VCaP (cell line): ENCODE results near the gene TBCB.
A peak's percentile ranks its signal among the peaks of the same experiment; 100 is the strongest.

Experiments used
- H3K27ac ChIP-seq: fragments of 450-650 bp; 2 replicates; pipeline ENCODE4 v1.5.1; 2017
- TF ChIP-seq, protein P1 (sequence below): fragments of 450-650 bp; conservative IDR thresholded peaks from 2 replicates; pipeline ENCODE4 v1.5.1; 2017; ENCODE audit warnings: mild to moderate bottlenecking, moderate library complexity

Gene TBCB

DNA sequence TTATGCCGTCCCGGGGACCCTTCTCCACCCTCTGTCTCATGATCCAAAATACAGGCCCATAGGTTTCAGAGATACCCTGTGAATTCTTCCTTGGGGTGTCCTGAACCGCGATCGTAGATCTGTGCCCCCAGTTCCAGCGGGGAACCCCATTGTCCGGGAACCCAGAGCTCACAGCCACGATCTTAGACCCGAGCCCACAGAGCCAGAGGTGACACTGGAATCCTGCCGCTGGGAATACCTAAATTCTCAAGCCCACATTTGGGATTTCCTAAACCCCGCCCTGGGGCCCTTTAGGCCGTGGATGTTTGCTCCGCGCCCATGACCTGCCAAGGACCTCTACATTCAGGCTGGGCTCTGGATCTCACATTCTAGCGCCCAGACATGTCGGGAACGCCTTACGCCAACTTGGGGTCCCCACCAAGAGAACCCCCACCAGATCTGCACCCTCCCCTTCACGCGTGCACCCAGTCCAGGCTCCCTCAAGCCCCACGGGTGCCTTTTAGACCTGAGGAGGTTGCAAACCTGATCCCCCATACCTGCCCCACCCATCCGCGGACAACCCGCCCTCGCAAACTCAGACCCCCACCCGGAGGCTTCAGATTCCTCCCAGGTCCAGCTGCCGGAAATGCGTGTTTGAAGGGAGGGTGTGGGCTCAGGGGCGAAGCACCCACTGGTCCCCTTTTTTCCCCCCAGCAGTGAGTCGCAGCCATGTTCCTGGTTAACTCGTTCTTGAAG is 25.2 kb downstream of the TBCB start:
- TF ChIP-seq, protein P1, sequence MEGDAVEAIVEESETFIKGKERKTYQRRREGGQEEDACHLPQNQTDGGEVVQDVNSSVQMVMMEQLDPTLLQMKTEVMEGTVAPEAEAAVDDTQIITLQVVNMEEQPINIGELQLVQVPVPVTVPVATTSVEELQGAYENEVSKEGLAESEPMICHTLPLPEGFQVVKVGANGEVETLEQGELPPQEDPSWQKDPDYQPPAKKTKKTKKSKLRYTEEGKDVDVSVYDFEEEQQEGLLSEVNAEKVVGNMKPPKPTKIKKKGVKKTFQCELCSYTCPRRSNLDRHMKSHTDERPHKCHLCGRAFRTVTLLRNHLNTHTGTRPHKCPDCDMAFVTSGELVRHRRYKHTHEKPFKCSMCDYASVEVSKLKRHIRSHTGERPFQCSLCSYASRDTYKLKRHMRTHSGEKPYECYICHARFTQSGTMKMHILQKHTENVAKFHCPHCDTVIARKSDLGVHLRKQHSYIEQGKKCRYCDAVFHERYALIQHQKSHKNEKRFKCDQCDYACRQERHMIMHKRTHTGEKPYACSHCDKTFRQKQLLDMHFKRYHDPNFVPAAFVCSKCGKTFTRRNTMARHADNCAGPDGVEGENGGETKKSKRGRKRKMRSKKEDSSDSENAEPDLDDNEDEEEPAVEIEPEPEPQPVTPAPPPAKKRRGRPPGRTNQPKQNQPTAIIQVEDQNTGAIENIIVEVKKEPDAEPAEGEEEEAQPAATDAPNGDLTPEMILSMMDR = no peak
- peak overlapping the region; percentile 99 for H3K27ac ChIP-seq

DNA sequence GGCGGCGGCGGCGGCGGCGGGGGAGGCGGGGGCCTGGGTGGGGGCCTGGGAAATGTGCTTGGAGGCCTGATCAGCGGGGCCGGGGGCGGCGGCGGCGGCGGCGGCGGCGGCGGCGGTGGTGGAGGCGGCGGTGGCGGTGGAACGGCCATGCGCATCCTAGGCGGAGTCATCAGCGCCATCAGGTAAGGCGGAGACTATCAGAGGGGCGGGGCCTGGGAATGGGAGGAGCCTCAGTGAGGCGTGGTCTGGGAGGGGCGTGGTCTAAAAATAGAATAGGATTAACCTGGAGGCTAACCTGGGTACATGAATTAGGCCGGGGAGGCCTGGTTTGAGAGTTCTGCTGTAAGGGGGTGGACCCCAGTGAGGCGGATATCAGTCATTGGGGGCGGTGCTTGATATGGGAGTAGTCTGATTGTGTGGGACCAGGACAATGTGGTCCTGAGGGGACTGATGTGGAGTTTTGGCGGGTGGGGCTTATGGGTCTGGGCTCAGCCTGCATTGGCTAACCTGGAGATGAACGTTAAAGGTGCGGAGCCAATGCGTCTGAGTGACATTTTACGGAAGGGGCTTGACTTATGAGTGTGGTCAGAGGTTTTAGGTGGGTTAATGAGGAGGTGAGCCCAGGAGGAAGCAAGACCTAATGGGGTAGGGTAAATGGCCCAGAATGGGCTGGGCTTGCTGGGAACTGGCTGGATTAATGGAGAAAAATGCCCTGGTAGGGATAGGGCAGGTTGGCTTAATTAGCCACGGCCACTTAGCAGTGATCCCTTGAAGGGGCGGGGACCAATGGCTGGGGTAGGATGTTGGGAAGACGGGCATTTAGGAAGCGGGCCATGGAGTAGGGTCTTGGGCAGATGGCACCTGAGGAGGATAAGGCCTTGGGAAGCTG is 26.0 kb downstream of the TBCB start:
- peak overlapping the region; percentile 99 for H3K27ac ChIP-seq

DNA sequence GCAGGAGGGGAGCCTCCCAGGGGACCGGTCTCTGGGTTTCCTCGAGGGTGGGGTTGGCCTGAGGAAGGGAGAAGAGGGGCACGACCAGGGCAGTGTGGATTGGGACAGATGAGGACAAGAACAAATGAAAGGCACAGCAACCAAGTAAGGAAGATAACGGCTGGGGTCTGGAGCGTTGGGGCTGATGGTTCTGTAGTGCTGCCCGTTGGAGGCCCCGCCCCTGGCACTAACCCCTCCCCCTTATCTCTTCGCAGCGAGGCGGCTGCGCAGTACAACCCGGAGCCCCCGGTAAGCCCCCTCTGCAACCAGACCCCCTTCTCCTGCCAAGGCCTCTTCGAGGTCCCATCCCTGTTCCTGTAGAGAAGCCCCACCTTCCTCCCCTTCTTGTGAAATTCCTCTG is 26.8 kb downstream of the TBCB start:
- peak overlapping the region; percentile 99; the same call in 1 of the 2 replicates for H3K27ac ChIP-seq
- TF ChIP-seq, protein P1 = no peak

More for the DNA sequence above, 26.0 kb downstream of the TBCB start:
- TF ChIP-seq, protein P1 = no peak

DNA sequence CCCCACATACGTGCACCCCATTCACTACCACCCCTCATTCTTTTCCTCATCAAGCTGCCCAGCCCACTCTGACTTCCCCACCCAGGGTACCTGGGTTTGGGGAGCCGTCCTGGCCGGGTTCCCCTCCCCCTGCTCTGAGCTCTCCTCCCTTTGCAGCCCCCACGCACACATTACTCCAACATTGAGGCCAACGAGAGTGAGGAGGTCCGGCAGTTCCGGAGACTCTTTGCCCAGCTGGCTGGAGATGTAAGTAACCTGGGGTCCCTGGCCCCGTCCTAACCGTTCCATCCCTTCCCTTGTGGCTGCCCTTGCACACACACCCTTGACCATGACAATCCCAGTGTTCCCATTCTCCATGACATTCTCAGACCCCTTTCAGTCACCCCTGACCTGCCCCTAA is 27.2 kb downstream of the TBCB start:
- TF ChIP-seq, protein P1 = no peak
- peak overlapping the region; percentile 99; the same call in 1 of the 2 replicates for H3K27ac ChIP-seq

DNA sequence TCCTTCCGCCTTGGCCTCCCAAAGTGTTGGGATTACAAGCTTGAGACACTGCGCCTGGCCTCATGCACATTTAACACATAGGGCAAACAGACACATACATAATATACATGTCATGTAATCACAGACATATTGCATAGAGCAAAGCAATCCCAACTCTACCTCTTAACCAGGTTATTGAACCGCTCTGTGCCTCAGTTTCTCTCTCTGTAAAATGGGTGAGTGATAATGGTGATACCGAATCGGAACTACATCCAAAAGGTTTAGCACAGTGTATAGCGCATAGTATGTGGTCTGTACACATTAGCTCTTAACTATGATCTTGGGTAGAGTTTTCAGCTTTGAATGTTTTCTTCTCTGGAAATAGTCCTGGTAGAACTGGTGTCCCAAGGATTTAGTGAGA is 29.4 kb downstream of the TBCB start:
- H3K27ac ChIP-seq = no peak overlapping the region
- TF ChIP-seq, protein P1 = no peak

DNA sequence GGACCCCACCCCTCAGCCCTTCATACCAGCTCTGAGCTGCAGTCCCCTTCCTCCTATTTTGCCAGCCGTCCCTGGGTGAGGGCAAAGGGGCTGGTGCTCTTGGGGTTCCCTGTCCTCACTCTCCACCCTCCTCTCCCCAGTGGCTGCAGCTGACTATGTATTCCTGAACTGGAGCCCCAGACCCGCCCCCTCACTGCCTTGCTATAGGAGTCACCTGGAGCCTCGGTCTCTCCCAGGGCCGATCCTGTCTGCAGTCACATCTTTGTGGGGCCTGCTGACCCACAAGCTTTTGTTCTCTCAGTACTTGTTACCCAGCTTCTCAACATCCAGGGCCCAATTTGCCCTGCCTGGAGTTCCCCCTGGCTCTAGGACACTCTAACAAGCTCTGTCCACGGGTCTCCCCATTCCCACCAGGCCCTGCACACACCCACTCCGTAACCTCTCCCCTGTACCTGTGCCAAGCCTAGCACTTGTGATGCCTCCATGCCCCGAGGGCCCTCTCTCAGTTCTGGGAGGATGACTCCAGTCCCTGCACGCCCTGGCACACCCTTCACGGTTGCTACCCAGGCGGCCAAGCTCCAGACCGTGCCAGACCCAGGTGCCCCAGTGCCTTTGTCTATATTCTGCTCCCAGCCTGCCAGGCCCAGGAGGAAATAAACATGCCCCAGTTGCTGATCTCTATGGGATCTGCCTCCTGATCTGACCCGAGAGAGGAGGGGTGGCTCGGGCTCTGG is 34.6 kb downstream of the TBCB start:
- TF ChIP-seq, protein P1 = no peak

DNA sequence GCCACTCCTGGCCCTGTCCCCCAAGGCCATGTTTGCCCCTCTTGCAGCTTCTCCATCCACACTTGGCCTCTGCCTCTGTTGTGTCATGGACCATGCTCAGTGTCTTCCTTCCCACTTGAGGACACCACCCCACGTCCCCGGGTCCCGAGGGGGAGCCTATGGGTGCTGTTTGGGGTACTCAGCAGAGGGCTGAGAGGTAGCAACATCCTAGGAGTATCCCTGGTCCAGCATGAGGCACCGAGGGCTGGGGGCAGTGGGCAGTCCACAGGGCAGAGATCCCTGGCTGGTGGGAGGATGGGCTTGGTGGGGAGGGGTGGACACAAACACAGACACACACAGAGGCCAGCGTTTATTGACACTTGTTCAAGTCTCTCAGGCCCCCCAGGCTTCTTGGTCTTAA is 35.3 kb downstream of the TBCB start:
- no peak overlapping the region; the same call in 1 of the 2 replicates for H3K27ac ChIP-seq
- TF ChIP-seq, protein P1 = no peak

More for the DNA sequence above, 34.6 kb downstream of the TBCB start:
- H3K27ac ChIP-seq = no peak overlapping the region; the same call in 1 of the 2 replicates
